Neural progenitor cell (in vitro differentiated cells): Measurements from ENCODE around the gene PLG. TPM values are rescaled to one million over a fixed set of nuclear protein-coding genes. Genes with fewer than 3 reads are reported as not detected.

ENCODE experiments used
- DNase-seq: peaks from one replicate; pipeline ENCODE4 v3.0.0-alpha.2; 2016; ENCODE audit warnings: low spot score
- H2AFZ ChIP-seq: fragments of 200-600 bp; sonication (generic); replicated peaks from 2 replicates; pipeline ENCODE4 v1.6.1; 2016; ENCODE audit warnings: antibody characterized with exemption
- H3F3A ChIP-seq: fragments of 200-600 bp; sonication (generic); 2 replicates; pipeline ENCODE4 v1.6.1; 2016; ENCODE audit warnings: antibody characterized with exemption, low read depth
- H3K27ac ChIP-seq: fragments of 200-600 bp; sonication (generic); 2 replicates; pipeline ENCODE4 v1.5.1; 2016; ENCODE audit warnings: mild to moderate bottlenecking
- H3K27me3 ChIP-seq: fragments of 200-600 bp; sonication (generic); 2 replicates; pipeline ENCODE4 v1.6.1; 2016; ENCODE audit warnings: mild to moderate bottlenecking, moderate library complexity
- H3K36me3 ChIP-seq: fragments of 200-600 bp; sonication (generic); 2 replicates; pipeline ENCODE4 v1.5.1; 2016
- H3K4me1 ChIP-seq: fragments of 200-600 bp; sonication (generic); 2 replicates; pipeline ENCODE4 v1.6.1; 2016; ENCODE audit warnings: mixed run types
- H3K4me2 ChIP-seq: fragments of 200-600 bp; sonication (generic); 2 replicates; pipeline ENCODE4 v1.6.1; 2016
- H3K4me3 ChIP-seq: fragments of 200-600 bp; sonication (generic); 2 replicates; pipeline ENCODE4 v1.5.1; 2016
- H3K79me2 ChIP-seq: fragments of 200-600 bp; sonication (generic); 2 replicates; pipeline ENCODE4 v1.6.1; 2016; ENCODE audit warnings: low read depth
- H3K9ac ChIP-seq: fragments of 200-600 bp; sonication (generic); 2 replicates; pipeline ENCODE4 v1.6.1; 2016
- H3K9me3 ChIP-seq: fragments of 200-600 bp; sonication (generic); 2 replicates; pipeline ENCODE4 v1.5.1; 2016; ENCODE audit warnings: low read depth
- H4K20me1 ChIP-seq: fragments of 200-600 bp; sonication (generic); 2 replicates; pipeline ENCODE4 v1.6.1; 2016; ENCODE audit warnings: low read depth
- H3K27ac Mint-ChIP-seq: 3 replicates; pipeline ENCODE4 v1.8.0; 2021; ENCODE audit warnings: mixed read lengths
- H3K27me3 Mint-ChIP-seq: 2 replicates; pipeline ENCODE4 v1.8.0; 2022; ENCODE audit warnings: low read depth, mild to moderate bottlenecking, inconsistent platforms, moderate library complexity, mixed read lengths; ENCODE audit not compliant: insufficient read depth
- H3K36me3 Mint-ChIP-seq: 3 replicates; pipeline ENCODE4 v1.8.0; 2021; ENCODE audit warnings: mixed read lengths
- H3K4me1 Mint-ChIP-seq: 3 replicates; pipeline ENCODE4 v1.8.0; 2021; ENCODE audit warnings: mixed read lengths
- H3K4me3 Mint-ChIP-seq: 3 replicates; pipeline ENCODE4 v1.8.0; 2021; ENCODE audit warnings: mild to moderate bottlenecking, moderate library complexity, mixed read lengths
- H3K9me3 Mint-ChIP-seq: 3 replicates; pipeline ENCODE4 v1.8.0; 2020; ENCODE audit warnings: mixed read lengths
- CTCF ChIP-seq: fragments of 200-600 bp; sonication (generic); IDR thresholded peaks from 2 replicates; pipeline ENCODE4 v1.5.1; 2017; ENCODE audit warnings: antibody characterized with exemption, mild to moderate bottlenecking
- EZH2 ChIP-seq: fragments of 200-600 bp; sonication (generic); IDR thresholded peaks from 2 replicates; pipeline ENCODE4 v1.6.1; 2017; ENCODE audit warnings: antibody characterized with exemption, mild to moderate bottlenecking, moderate library complexity
- EZH2phosphoT487 ChIP-seq: fragments of 200-600 bp; sonication (generic); IDR thresholded peaks from 2 replicates; pipeline ENCODE4 v1.6.1; 2017; ENCODE audit warnings: antibody characterized with exemption
- total RNA-seq: library from RNA; depleted of rRNA; stranded (reverse); fragments of >200 nt; gene quantifications from 2 replicates; pipeline ENCODE4 v1.2.3, GENCODE V29; 2015; ENCODE audit warnings: low replicate concordance

Gene PLG
- total RNA-seq, 1 donor from 2014 or later, result not detected

DNA sequence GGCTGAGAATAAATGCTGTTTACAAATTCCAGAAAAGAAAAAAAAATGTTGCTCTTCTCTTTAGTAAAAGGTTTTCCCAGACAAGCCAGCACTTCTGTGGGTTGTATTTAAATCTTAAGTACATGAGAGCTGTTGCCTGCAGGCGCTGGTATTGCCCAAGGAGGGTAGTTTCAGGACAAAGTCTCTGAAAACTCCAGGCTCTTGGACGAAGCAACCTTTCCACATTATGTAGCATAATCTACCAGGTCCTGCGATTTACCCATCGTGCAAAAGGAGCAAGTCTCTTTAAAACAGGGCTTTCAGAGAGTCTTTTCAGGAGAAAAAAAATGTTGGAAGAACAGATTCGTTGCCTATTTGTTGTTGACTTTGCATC, 65.6 kb downstream of the PLG start:
- Mint-ChIP-seq H3K9me3 (peaks cover 2% of the 10 kb centered on the region), H3K4me1 (peaks cover 3% of the 10 kb centered on the region), H3K4me3 (peak overlapping the region; percentile 92), H3K27me3 (peaks cover 12% of the 10 kb centered on the region), H3K36me3 (no peaks in the 10 kb centered on the region), H3K27ac (no peak overlapping the region)
- H3K4me1 ChIP-seq, result no peaks in the 10 kb centered on the region
- H3K36me3 ChIP-seq, result no peaks in the 10 kb centered on the region
- peaks cover 16% of the 10 kb centered on the region for H3K27me3 ChIP-seq
- no peaks in the 10 kb centered on the region for H4K20me1 ChIP-seq
- no peak overlapping the region for H3K27ac ChIP-seq
- DNase-seq, result no peak
- no peak overlapping the region for H2AFZ ChIP-seq
- no peaks in the 10 kb centered on the region for H3K9me3 ChIP-seq
- peak overlapping the region; percentile 60 for H3K4me3 ChIP-seq
- H3K9ac ChIP-seq, result no peak overlapping the region
- no peaks in the 10 kb centered on the region for H3K79me2 ChIP-seq
- TF ChIP-seq EZH2phosphoT487 (no peak), EZH2 (no peak), CTCF (no peak)
- H3F3A ChIP-seq, result peaks cover 4% of the 10 kb centered on the region
- peak overlapping the region; percentile 98 for H3K4me2 ChIP-seq

- peaks cover 2% of the 10 kb centered on the region for H3K9me3 Mint-ChIP-seq
Measured at GRCh38 chr6:160768101-160768500, 66.1 kb downstream of the PLG start.

GRCh38 chr6:160774399-160774798, 72.4 kb downstream of the PLG start:
- no peak for TF ChIP-seq EZH2
- TF ChIP-seq CTCF, result no peak
- no peak for TF ChIP-seq EZH2phosphoT487
- no peak for DNase-seq
- no peaks in the 10 kb centered on the region for H3K36me3 ChIP-seq
- no peaks in the 10 kb centered on the region for H3K4me1 ChIP-seq
- H3F3A ChIP-seq, result no peaks in the 10 kb centered on the region
- H4K20me1 ChIP-seq, result no peaks in the 10 kb centered on the region
- no peaks in the 10 kb centered on the region for H3K36me3 Mint-ChIP-seq
- peaks cover 2% of the 10 kb centered on the region for H3K9me3 Mint-ChIP-seq
- no peak overlapping the region for H3K4me3 Mint-ChIP-seq
- no peaks in the 10 kb centered on the region for H3K79me2 ChIP-seq
- H2AFZ ChIP-seq, result no peak overlapping the region
- H3K4me2 ChIP-seq, result no peak overlapping the region
- no peak overlapping the region for H3K9ac ChIP-seq
- no peaks in the 10 kb centered on the region for H3K9me3 ChIP-seq
- no peaks in the 10 kb centered on the region for H3K27me3 ChIP-seq
- no peaks in the 10 kb centered on the region for H3K27me3 Mint-ChIP-seq
- no peak overlapping the region for H3K27ac ChIP-seq
- peaks cover 6% of the 10 kb centered on the region for H3K4me1 Mint-ChIP-seq
- no peak overlapping the region for H3K4me3 ChIP-seq
- H3K27ac Mint-ChIP-seq, result no peak overlapping the region

More at GRCh38 chr6:160768101-160768500, 66.1 kb downstream of the PLG start:
- Mint-ChIP-seq H3K4me3 (peak overlapping the region; percentile 92), H3K27ac (no peak overlapping the region), H3K4me1 (peaks cover 3% of the 10 kb centered on the region), H3K36me3 (no peaks in the 10 kb centered on the region), H3K27me3 (peaks cover 12% of the 10 kb centered on the region)
- Histone ChIP-seq H3K4me2 (no peak overlapping the region), H3K9ac (no peak overlapping the region), H4K20me1 (no peaks in the 10 kb centered on the region), H3K36me3 (no peaks in the 10 kb centered on the region), H3K4me1 (no peaks in the 10 kb centered on the region), H2AFZ (no peak overlapping the region), H3K79me2 (no peaks in the 10 kb centered on the region), H3F3A (peaks cover 4% of the 10 kb centered on the region), H3K4me3 (no peak overlapping the region), H3K27ac (no peak overlapping the region), H3K27me3 (peaks cover 16% of the 10 kb centered on the region), H3K9me3 (no peaks in the 10 kb centered on the region)
- DNase-seq, result no peak
- TF ChIP-seq CTCF, result no peak
- TF ChIP-seq EZH2phosphoT487, result no peak
- no peak for TF ChIP-seq EZH2
